ENCODE results near the gene MANSC1.

GRCh38 chr12:12327802-12328201, 22.2 kb downstream of the MANSC1 start:
- TF ChIP-seq, protein P1, sequence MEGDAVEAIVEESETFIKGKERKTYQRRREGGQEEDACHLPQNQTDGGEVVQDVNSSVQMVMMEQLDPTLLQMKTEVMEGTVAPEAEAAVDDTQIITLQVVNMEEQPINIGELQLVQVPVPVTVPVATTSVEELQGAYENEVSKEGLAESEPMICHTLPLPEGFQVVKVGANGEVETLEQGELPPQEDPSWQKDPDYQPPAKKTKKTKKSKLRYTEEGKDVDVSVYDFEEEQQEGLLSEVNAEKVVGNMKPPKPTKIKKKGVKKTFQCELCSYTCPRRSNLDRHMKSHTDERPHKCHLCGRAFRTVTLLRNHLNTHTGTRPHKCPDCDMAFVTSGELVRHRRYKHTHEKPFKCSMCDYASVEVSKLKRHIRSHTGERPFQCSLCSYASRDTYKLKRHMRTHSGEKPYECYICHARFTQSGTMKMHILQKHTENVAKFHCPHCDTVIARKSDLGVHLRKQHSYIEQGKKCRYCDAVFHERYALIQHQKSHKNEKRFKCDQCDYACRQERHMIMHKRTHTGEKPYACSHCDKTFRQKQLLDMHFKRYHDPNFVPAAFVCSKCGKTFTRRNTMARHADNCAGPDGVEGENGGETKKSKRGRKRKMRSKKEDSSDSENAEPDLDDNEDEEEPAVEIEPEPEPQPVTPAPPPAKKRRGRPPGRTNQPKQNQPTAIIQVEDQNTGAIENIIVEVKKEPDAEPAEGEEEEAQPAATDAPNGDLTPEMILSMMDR (IDR thresholded peaks at IDR 0.05), result peak; percentile 81
- TF ChIP-seq EZH2phosphoT487 (IDR thresholded peaks at IDR 0.05), result no peak
